Activated naive CD4-positive, alpha-beta T cell treated with anti-CD3 and anti-CD28 coated beads, Interleukin-2, amount 50 U/mL, for 72 hours (primary cell): ENCODE data around the gene RHEB. TPM values are rescaled to one million over a fixed set of nuclear protein-coding genes. Genes with fewer than 3 reads are reported as not detected.

Source experiments
- ATAC-seq, 2 donors: fragments of 150-1000 bp; cut with Tn5 transposase; 2 replicates each; pipeline ENCODE4 v1.10.0; 2021; ENCODE audit warnings: mild to moderate bottlenecking in 2 of 2, moderate library complexity in 2 of 2
- DNase-seq, 2 donors: peaks; one replicate each; pipeline ENCODE4 v3.0.0; 2021 to 2022; ENCODE audit warnings: low spot score in 2 of 2
- H3K27ac Mint-ChIP-seq, 2 donors: one replicate each; pipeline ENCODE4 v1.8.0; 2022; ENCODE audit warnings: mild to moderate bottlenecking in 2 of 2, mixed read lengths in 2 of 2
- H3K36me3 Mint-ChIP-seq, 2 donors: one replicate each; pipeline ENCODE4 v1.8.0; 2022; ENCODE audit warnings: mixed read lengths in 2 of 2
- H3K9me3 Mint-ChIP-seq, 2 donors: one replicate each; pipeline ENCODE4 v1.8.0; 2022; ENCODE audit warnings: mixed read lengths in 2 of 2
- total RNA-seq, 2 donors: library from RNA; stranded (reverse); gene quantifications; one replicate each; pipeline ENCODE4 v1.2.3, GENCODE V29; 2022

RHEB gene
- total RNA-seq, 2 donors from 2014 or later = 37.1 to 81.9 TPM

GRCh38 chr7:151493083-151493482 lies 26.6 kb downstream of the RHEB start:
- peaks cover 4 to 7% of the 10 kb centered on the region in 2 donors for H3K36me3 Mint-ChIP-seq
- DNase-seq (no peak), ATAC-seq (no peak)
- no peak overlapping the region for H3K27ac Mint-ChIP-seq
- no peaks in the 10 kb centered on the region for H3K9me3 Mint-ChIP-seq

DNA sequence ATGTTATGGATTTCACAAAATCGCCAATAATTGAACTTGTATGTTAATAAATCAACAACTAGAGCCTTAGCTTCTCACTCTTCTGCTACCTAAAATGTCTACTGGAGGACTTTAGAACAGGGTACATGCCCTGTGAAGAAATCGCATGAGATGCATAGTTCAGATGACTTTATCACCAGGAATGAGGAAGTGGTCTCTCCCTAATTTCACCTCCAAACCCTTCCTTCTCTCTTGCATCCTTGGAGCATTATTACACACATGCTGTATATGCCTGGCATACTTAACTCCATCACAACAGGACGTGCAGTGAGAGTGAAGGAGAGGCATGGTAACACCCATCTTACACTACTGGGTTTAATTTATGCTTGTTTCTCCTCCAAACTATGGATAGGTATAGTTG lies 27.8 kb downstream of the RHEB start:
- H3K27ac Mint-ChIP-seq = no peak overlapping the region
- no peak for DNase-seq
- H3K36me3 Mint-ChIP-seq = peaks cover 8 to 10% of the 10 kb centered on the region in 2 donors

GRCh38 chr7:151490456-151491105 lies 29.1 kb downstream of the RHEB start:
- Mint-ChIP-seq H3K36me3 (peaks cover 17 to 18% of the 10 kb centered on the region in 2 donors), H3K9me3 (no peaks in the 10 kb centered on the region), H3K27ac (no peak overlapping the region)
- DNase-seq (no peak), ATAC-seq (no peak)

More for the DNA sequence above, 27.8 kb downstream of the RHEB start:
- no peaks in the 10 kb centered on the region for H3K9me3 Mint-ChIP-seq
- no peak for ATAC-seq

GRCh38 chr7:151489498-151489897 lies 30.2 kb downstream of the RHEB start:
- Mint-ChIP-seq H3K36me3 (peaks cover 17 to 23% of the 10 kb centered on the region in 2 donors), H3K27ac (no peak overlapping the region), H3K9me3 (no peaks in the 10 kb centered on the region)
- ATAC-seq = no peak
- no peak for DNase-seq

DNA sequence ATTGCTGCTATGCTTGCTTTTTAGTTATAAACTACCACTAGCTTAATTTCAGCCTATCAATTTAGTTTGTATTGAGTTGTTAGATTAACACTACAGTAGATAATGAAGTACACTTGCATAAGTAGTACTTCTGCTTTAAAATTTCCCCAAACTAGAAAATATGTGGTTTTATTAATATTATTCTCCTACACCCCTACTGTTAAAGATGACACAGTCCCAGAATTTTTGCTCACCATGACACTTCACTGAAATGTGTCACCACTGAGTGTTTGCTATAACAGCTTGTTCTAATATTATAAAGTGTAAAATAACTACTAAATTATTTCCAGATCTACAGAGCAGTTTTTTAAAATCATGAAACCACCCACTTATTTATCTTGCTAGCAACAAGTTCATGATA lies 31.6 kb downstream of the RHEB start:
- Mint-ChIP-seq H3K9me3 (no peaks in the 10 kb centered on the region), H3K27ac (no peak overlapping the region), H3K36me3 (peaks cover 17 to 27% of the 10 kb centered on the region in 2 donors)
- no peak for ATAC-seq
- DNase-seq = no peak

DNA sequence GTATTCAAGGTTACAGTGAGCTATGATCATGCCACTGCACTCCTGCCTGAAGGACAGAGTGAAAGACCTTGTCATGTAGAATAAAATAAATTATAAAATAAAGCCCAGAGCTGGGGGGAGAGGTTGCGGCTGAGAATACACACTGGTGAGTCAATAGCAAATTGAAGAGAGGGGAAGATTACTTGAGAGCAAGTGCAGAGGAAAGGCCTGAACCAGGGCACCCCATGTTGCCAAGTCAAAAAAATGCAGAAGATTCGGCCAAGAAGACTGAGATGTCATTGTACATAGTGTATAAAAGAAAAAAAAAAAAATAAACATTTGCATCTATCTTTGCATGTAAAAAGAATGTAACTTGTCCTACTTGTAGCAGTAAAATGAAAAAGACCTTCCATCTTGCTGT lies 32.5 kb downstream of the RHEB start:
- no peak for ATAC-seq
- Mint-ChIP-seq H3K27ac (peak overlapping the region in 1 of 2 donors; percentile 61), H3K36me3 (peaks cover 22 to 35% of the 10 kb centered on the region in 2 donors), H3K9me3 (no peaks in the 10 kb centered on the region)
- DNase-seq = no peak

DNA sequence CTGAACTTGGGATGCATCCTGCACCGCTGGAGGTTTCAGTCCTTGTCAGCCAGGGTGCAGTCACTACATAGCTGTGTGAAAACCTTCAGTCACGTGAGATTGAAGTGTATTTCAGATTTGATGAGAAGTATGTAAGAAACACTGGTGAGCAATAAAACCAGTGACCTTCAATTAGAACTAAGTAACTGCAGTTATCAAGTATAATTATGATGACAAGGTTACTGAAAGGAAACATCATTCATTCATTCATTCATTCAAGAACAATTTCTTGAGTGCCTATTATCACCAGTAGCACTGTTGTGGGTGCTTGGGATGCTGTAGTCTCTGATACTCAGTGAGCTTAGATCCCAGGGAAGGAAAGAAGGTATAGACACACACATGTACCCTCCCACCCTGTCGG lies 33.6 kb downstream of the RHEB start:
- ATAC-seq = no peak
- Mint-ChIP-seq H3K27ac (no peak overlapping the region), H3K9me3 (no peaks in the 10 kb centered on the region), H3K36me3 (peaks cover 22 to 46% of the 10 kb centered on the region in 2 donors)
- no peak for DNase-seq

DNA sequence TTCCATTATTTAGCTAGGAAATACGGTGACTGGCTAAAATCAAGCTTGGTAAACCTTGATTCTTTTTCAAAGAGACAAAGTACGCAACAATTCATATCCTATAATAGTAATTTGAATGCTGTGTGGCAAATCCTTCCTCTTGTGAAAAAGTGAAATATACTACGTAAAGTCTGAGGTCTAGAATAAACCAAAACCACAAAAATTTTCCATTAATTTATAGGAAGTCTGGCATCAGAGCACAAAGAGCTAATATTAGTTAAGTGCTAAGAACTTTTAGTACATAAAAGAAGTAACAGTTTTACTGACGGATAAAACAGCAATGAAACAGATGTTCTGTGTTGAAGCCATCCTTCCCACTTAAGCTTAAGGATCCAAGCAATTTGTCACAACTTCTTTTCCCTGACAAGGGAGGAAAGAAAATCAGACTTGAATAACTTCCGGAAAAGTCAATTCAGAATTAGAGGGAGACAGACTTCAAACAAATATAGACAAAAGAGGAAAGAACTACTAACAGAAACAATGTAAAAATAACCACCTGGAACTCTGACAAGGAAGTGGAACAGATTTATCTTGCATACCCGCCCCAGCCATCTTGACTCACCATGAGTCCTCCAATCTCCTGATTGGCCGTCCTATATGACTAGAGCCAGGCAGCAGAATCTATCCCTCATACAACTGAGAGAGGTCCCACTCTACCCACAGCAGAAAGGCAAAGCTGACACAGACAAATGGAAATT lies 34.6 kb downstream of the RHEB start:
- DNase-seq (no peak), ATAC-seq (peak; percentile 70 to 91)
- peaks cover 22 to 42% of the 10 kb centered on the region in 2 donors for H3K36me3 Mint-ChIP-seq
- no peaks in the 10 kb centered on the region for H3K9me3 Mint-ChIP-seq
- peak overlapping the region; percentile 52 for H3K27ac Mint-ChIP-seq

- no peak for ATAC-seq
- no peaks in the 10 kb centered on the region for H3K9me3 Mint-ChIP-seq
- DNase-seq = no peak
- no peak overlapping the region for H3K27ac Mint-ChIP-seq
- peaks cover 14 to 45% of the 10 kb centered on the region in 2 donors for H3K36me3 Mint-ChIP-seq
These were observed 36.0 kb downstream of the RHEB start for GRCh38 chr7:151483711-151483983.

DNA sequence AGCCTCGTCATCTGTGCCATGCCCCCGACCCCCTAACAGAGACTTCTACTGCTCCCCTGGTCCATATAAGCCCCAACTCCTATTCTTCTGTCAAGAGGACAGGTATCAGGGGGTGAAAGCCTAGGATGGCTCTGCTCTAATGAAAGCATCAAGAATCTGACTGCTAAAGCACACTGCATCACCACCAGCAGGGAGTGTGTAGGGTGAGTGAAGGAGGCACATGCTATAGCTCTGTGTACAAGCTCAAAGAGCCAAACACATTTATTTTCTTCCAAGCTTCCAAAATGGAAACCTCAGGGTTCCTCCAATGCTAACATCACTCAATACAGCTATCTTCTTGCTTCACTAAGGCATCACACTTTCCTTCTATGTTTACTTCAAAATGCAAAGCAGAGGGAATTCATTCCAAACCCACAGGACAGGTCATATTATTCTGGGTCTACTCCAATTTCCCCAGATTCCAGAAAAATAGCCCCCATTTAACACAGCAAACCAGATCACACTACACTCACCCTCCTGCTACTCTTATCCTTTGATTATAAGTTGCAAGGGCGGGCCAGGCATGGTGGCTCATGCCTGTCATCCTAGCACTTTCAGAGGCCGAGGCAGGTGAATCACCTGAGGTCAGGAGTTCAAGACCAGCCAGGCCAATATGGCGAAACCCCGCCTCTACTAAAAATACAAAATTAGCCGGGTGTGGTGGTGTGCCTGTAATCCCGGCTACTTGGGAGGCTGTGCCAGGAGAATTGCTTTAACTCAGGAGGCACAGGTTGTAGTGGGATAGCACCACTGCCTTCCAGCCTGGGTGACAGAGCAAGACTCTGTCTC lies 36.6 kb downstream of the RHEB start:
- Mint-ChIP-seq H3K36me3 (peaks cover 14 to 45% of the 10 kb centered on the region in 2 donors), H3K9me3 (no peaks in the 10 kb centered on the region), H3K27ac (no peak overlapping the region)
- no peak for ATAC-seq
- no peak for DNase-seq

DNA sequence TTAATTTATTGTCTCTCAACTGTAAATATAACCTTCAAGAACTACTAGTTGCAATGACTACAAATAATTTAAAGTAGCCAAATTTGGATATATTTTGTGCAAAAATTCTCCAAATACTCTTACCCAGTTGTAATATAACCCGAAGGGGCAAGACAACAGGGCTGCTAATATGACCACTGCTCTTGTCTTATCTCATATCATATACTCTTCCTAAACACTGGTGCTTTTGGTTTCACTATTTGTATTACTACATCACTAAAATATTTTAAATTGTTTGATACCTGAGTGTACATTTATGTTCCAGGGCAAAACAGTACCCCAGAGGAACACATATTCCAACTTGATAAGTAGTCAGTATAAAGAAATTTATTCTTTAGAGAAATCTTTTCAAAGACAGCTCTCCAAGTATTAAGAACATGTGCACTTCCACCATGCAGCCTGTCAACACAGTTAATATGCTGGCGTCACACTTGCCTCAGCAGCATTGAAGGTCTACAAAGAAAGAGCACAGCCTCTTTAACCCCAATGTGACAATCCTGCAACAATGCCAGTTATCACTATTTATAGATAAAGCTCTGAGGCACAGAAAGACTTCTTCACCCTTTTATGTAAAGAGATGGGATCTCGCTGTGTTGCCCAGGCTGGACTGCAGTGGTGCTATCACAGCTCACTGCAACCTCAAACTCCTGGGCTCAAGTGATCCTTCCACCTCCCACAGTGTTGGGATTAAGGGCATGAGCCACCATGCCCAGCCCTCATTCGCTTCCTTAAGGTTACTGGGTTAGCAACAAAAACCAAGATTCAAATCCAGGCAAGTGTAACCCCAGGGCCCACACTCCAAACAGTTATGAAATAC lies 37.8 kb downstream of the RHEB start:
- no peaks in the 10 kb centered on the region for H3K9me3 Mint-ChIP-seq
- ATAC-seq (no peak), DNase-seq (no peak)
- peaks cover 13 to 40% of the 10 kb centered on the region in 2 donors for H3K36me3 Mint-ChIP-seq
- H3K27ac Mint-ChIP-seq = no peak overlapping the region

DNA sequence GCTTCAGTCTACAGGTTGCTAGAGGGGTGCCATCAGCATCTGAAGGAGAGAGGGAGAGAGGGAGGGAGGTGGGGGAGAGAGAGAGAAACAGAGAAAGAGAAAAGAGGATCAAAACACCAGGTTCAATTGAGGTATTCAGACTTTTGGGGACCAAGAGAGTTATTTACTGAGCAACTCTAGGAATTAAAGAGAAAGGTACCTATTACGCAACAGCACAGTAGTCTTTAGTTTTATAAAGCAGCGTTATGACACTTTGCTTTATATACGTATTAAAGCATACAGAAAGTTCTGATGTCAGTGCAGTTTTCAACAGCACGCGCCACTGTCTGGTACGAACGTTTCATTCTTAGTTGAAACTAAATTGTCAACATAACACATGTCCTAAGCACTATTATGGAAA lies 41.8 kb downstream of the RHEB start:
- DNase-seq = no peak
- ATAC-seq = no peak
- Mint-ChIP-seq H3K27ac (no peak overlapping the region), H3K9me3 (no peaks in the 10 kb centered on the region), H3K36me3 (peaks cover 6 to 27% of the 10 kb centered on the region in 2 donors)

GRCh38 chr7:151472644-151473380 lies 46.9 kb downstream of the RHEB start:
- DNase-seq (no peak), ATAC-seq (no peak)
- Mint-ChIP-seq H3K9me3 (no peaks in the 10 kb centered on the region), H3K36me3 (peaks cover 34 to 42% of the 10 kb centered on the region in 2 donors), H3K27ac (peak overlapping the region; percentile 13 to 68)

GRCh38 chr7:151470711-151471110 lies 49.0 kb downstream of the RHEB start:
- Mint-ChIP-seq H3K36me3 (peaks cover 43 to 59% of the 10 kb centered on the region in 2 donors), H3K27ac (peak overlapping the region in 1 of 2 donors; percentile 39), H3K9me3 (no peaks in the 10 kb centered on the region)
- DNase-seq (no peak), ATAC-seq (no peak)

DNA sequence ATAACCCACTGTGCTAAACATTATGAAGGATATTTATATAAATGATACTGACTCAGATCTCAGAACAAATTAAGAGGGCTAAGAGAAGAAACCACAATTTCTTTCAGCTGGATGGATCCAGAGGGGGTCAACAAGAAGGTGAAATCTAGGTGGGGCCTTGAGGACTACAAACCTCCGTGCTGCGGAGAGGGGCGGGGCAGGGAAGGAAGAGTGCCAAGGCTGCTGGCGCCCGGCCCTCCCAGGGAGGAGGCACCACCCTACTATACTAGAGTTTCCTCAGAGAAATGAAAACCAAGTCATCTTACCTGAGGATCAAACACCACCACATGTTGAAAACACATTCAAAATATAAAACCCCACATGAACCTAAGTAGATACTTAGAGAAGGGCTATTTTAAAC lies 50.4 kb downstream of the RHEB start:
- ATAC-seq (no peak), DNase-seq (no peak)
- Mint-ChIP-seq H3K27ac (peak overlapping the region; percentile 13 to 17), H3K9me3 (peaks cover 0 to under 1% of the 10 kb centered on the region in 2 donors), H3K36me3 (peaks cover 43 to 74% of the 10 kb centered on the region in 2 donors)
